ENCODE results near the gene TBC1D32. TPM values are rescaled to one million over a fixed set of nuclear protein-coding genes. Genes with fewer than 3 reads are reported as not detected.

TBC1D32 gene
- total RNA-seq, 1 experiment from 2014 or later: 10.2 TPM

DNA sequence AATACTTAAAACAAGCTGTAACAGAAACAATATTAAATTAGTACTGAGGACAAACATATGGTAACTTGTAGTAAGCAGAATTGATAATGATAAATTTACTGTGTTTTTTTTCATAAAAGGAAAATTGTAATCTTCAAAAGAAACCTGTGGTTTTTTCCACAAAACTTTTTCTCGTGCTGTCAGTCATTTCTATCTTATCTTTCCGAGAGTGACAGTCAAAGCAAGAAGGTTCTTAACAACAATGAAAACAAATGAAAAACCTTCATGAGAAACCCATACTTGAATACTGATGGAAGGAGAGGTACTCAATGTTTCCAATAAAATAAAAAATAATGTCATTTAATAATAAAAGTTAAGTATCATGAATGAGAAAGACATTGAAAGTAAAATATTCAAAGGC, 174.0 kb downstream of the TBC1D32 start:
- peaks cover 7% of the 10 kb centered on the region for H3K9me3 Mint-ChIP-seq (ENCODE audit: unreplicated experiment)
- no peak overlapping the region for H3K4me3 Mint-ChIP-seq (ENCODE audit: unreplicated experiment)
- intact Hi-C loops (cut with micrococcal nuclease): no loop called here
- no peaks in the 10 kb centered on the region for H3K4me1 Mint-ChIP-seq (ENCODE audit: insufficient read depth, unreplicated experiment)
- TF ChIP-seq, protein P1, sequence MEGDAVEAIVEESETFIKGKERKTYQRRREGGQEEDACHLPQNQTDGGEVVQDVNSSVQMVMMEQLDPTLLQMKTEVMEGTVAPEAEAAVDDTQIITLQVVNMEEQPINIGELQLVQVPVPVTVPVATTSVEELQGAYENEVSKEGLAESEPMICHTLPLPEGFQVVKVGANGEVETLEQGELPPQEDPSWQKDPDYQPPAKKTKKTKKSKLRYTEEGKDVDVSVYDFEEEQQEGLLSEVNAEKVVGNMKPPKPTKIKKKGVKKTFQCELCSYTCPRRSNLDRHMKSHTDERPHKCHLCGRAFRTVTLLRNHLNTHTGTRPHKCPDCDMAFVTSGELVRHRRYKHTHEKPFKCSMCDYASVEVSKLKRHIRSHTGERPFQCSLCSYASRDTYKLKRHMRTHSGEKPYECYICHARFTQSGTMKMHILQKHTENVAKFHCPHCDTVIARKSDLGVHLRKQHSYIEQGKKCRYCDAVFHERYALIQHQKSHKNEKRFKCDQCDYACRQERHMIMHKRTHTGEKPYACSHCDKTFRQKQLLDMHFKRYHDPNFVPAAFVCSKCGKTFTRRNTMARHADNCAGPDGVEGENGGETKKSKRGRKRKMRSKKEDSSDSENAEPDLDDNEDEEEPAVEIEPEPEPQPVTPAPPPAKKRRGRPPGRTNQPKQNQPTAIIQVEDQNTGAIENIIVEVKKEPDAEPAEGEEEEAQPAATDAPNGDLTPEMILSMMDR (IDR thresholded peaks at IDR 0.05; ENCODE audit: unreplicated experiment): no peak
- no peaks in the 10 kb centered on the region for H3K27me3 Mint-ChIP-seq (ENCODE audit: insufficient read depth, unreplicated experiment)
- no peak for DNase-seq (ENCODE audit: unreplicated experiment)
- H3K27ac Mint-ChIP-seq (ENCODE audit: low read depth, unreplicated experiment): no peak overlapping the region
- ChIA-PET CTCF (no interaction called here), POLR2A (no interaction called here)
- H3K36me3 Mint-ChIP-seq (ENCODE audit: insufficient read depth, unreplicated experiment): peaks cover 7% of the 10 kb centered on the region
- BruUV-seq (replicated peaks): no TSS peak

DNA sequence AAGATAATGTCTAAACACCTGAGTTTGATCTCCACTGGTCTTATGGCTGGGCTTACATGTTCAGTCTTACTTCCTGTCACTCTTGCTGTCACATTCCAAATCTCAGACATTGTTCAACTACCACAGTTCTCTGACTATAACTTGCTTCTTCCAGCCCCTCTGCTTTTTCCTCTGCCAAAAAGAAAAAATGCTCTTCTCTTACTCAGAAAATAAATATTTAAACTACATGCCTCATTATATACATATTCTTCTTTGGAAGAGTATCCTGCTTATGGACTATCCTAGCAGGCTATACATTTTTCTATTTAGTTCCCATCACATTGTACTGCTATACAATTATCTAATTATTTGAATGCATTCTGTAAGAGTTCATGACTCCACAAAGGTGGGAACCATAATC, 175.4 kb downstream of the TBC1D32 start:
- Mint-ChIP-seq H3K4me1 (ENCODE audit: insufficient read depth, unreplicated experiment) (no peaks in the 10 kb centered on the region), H3K27me3 (ENCODE audit: insufficient read depth, unreplicated experiment) (no peaks in the 10 kb centered on the region), H3K36me3 (ENCODE audit: insufficient read depth, unreplicated experiment) (peaks cover 12% of the 10 kb centered on the region), H3K27ac (ENCODE audit: low read depth, unreplicated experiment) (no peak overlapping the region), H3K4me3 (ENCODE audit: unreplicated experiment) (no peak overlapping the region), H3K9me3 (ENCODE audit: unreplicated experiment) (peaks cover 7% of the 10 kb centered on the region)
- TF ChIP-seq, protein P1 (IDR thresholded peaks at IDR 0.05; ENCODE audit: unreplicated experiment): no peak
- no peak for DNase-seq (ENCODE audit: unreplicated experiment)
- ChIA-PET POLR2A (no interaction called here), CTCF (no interaction called here)
- BruUV-seq (replicated peaks): no TSS peak
- intact Hi-C loops (cut with micrococcal nuclease): no loop called here

DNA sequence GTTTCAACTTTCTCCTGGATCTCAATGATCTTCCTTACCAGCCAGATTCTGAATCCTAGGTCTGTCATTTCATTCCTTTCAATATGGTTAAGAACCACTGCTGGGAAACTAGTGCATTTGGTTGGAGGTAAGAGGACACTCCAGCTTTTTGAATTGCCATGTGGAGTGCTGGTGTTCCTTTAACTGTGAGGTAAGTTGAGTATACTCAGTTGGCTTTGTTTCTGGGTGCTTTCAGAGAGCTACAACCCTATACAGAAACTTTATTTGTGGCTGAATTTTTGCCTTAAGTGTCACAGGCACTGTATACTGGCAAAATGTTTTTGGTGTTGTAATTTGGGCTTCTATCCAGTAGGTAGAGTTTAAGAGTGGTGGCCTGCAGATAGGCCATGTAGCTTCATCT, 175.8 kb downstream of the TBC1D32 start:
- Mint-ChIP-seq H3K27me3 (ENCODE audit: insufficient read depth, unreplicated experiment) (no peaks in the 10 kb centered on the region), H3K9me3 (ENCODE audit: unreplicated experiment) (peaks cover 7% of the 10 kb centered on the region), H3K4me3 (ENCODE audit: unreplicated experiment) (no peak overlapping the region), H3K36me3 (ENCODE audit: insufficient read depth, unreplicated experiment) (peaks cover 12% of the 10 kb centered on the region), H3K4me1 (ENCODE audit: insufficient read depth, unreplicated experiment) (no peaks in the 10 kb centered on the region), H3K27ac (ENCODE audit: low read depth, unreplicated experiment) (no peak overlapping the region)
- POLR2A ChIA-PET: no interaction called here
- TF ChIP-seq, protein P1 (IDR thresholded peaks at IDR 0.05; ENCODE audit: unreplicated experiment): no peak
- BruUV-seq (replicated peaks): no TSS peak
- DNase-seq (ENCODE audit: unreplicated experiment): no peak
- intact Hi-C loops (cut with micrococcal nuclease): no loop called here
- CTCF ChIA-PET: no interaction called here

DNA sequence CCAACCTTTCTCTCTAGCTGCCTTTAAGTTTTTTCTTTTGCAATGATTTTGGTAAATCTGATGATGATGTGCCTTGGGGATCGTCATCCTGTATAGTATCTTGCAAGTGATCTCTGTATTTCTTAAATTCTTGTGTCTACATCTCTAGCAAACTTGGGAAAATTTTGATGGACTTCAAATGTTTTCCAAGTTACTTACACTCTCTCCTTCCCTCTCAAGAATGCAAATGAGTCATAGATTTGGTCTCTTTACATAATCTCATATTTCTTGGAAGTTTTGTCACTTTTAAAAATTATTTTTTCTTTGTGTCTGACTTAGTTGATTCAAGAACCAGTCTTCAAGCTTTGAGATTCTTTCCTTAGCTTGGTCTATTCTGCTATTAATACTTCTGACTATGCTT, 176.4 kb downstream of the TBC1D32 start:
- BruUV-seq (replicated peaks): no TSS peak
- no peaks in the 10 kb centered on the region for H3K27me3 Mint-ChIP-seq (ENCODE audit: insufficient read depth, unreplicated experiment)
- H3K27ac Mint-ChIP-seq (ENCODE audit: low read depth, unreplicated experiment): no peak overlapping the region
- H3K4me1 Mint-ChIP-seq (ENCODE audit: insufficient read depth, unreplicated experiment): no peaks in the 10 kb centered on the region
- no peak for DNase-seq (ENCODE audit: unreplicated experiment)
- ChIA-PET CTCF (interaction anchor here (0.6 kb wide), 1 partner anchor 161 kb away, joined by 3 read pairs; no protein-coding TSS in a partner anchor), POLR2A (no interaction called here)
- TF ChIP-seq, protein P1 (IDR thresholded peaks at IDR 0.05; ENCODE audit: unreplicated experiment): no peak
- peaks cover 9% of the 10 kb centered on the region for H3K9me3 Mint-ChIP-seq (ENCODE audit: unreplicated experiment)
- intact Hi-C loops (cut with micrococcal nuclease): no loop called here
- no peak overlapping the region for H3K4me3 Mint-ChIP-seq (ENCODE audit: unreplicated experiment)
- H3K36me3 Mint-ChIP-seq (ENCODE audit: insufficient read depth, unreplicated experiment): peaks cover 13% of the 10 kb centered on the region

All from MCF 10A (cell line).